Neuronal stem cell (in vitro differentiated cells): ENCODE data around the gene CEP85L. TPM values are rescaled to one million over a fixed set of nuclear protein-coding genes. Genes with fewer than 3 reads are reported as not detected.

Experiments used
- DNase-seq: peaks from one replicate; pipeline ENCODE4 v3.0.0-alpha.2; 2013; ENCODE audit warnings: low spot score
- H2AFZ ChIP-seq: one replicate; pipeline ENCODE4 v1.6.1; 2013; ENCODE audit warnings: mild to moderate bottlenecking, low read length, inconsistent platforms
- H2AK5ac ChIP-seq: 2 replicates; pipeline ENCODE4 v1.6.1; 2013; ENCODE audit warnings: low read depth, mild to moderate bottlenecking, inconsistent platforms, low read length, moderate library complexity, mixed read lengths
- H2BK120ac ChIP-seq: 2 replicates; pipeline ENCODE4 v1.6.1; 2013; ENCODE audit warnings: low read depth, mild to moderate bottlenecking, inconsistent platforms, low read length, moderate library complexity, mixed read lengths
- H2BK12ac ChIP-seq: one replicate; pipeline ENCODE4 v1.6.1; 2013; ENCODE audit warnings: low read length, inconsistent platforms
- H2BK15ac ChIP-seq: 2 replicates; pipeline ENCODE4 v1.6.1; 2013; ENCODE audit warnings: mild to moderate bottlenecking, low read length, inconsistent platforms, mixed read lengths
- H2BK5ac ChIP-seq: one replicate; pipeline ENCODE4 v1.6.1; 2013; ENCODE audit warnings: inconsistent platforms, mild to moderate bottlenecking, low read length, moderate library complexity
- H3K14ac ChIP-seq: one replicate; pipeline ENCODE4 v1.6.1; 2013; ENCODE audit warnings: low read length, inconsistent platforms
- H3K18ac ChIP-seq: 2 replicates; pipeline ENCODE4 v1.6.1; 2013; ENCODE audit warnings: low read length, inconsistent platforms
- H3K23ac ChIP-seq: 2 replicates; pipeline ENCODE4 v1.6.1; 2013; ENCODE audit warnings: low read depth, mild to moderate bottlenecking, mixed read lengths, low read length, inconsistent platforms; ENCODE audit not compliant: poor library complexity
- H3K27ac ChIP-seq: replicated peaks from 3 replicates; pipeline ENCODE4 v1.5.1; 2013; ENCODE audit warnings: low read length, inconsistent platforms
- H3K27me3 ChIP-seq, 3 experiments: 2 replicates each; pipeline ENCODE4 v1.6.1; 2013; ENCODE audit warnings: low read length in 3 of 3, mild to moderate bottlenecking in 2 of 3, inconsistent platforms in 1 of 3, low read depth in 1 of 3, mixed read lengths in 1 of 3, moderate library complexity in 1 of 3; ENCODE audit not compliant: control insufficient read depth in 3 of 3, insufficient read depth in 3 of 3
- H3K36me3 ChIP-seq, 2 donors: replicated peaks in 1 of 2; 2 replicates each; pipeline ENCODE4 v1.6.1; 2013; ENCODE audit warnings: low read length in 2 of 2; ENCODE audit not compliant: control insufficient read depth in 2 of 2, insufficient read depth in 2 of 2
- H3K4ac ChIP-seq: 2 replicates; pipeline ENCODE4 v1.6.1; 2013; ENCODE audit warnings: inconsistent platforms, mild to moderate bottlenecking, low read length, moderate library complexity
- H3K4me1 ChIP-seq, 2 donors: 1 replicate in 1 of 2; 2 replicates in 1 of 2; pipeline ENCODE4 v1.6.1; 2013; ENCODE audit warnings: low read length in 2 of 2, low read depth in 1 of 2; ENCODE audit not compliant: control insufficient read depth in 2 of 2, insufficient read depth in 1 of 2
- H3K4me2 ChIP-seq: one replicate; pipeline ENCODE4 v1.6.1; 2013; ENCODE audit warnings: mild to moderate bottlenecking, low read length, inconsistent platforms; ENCODE audit not compliant: insufficient read depth, poor library complexity, severe bottlenecking
- H3K4me3 ChIP-seq, 2 donors: 2 replicates each; pipeline ENCODE4 v1.5.1; 2013; ENCODE audit warnings: low read length in 2 of 2, mild to moderate bottlenecking in 2 of 2, inconsistent platforms in 1 of 2, moderate library complexity in 1 of 2
- H3K79me1 ChIP-seq: one replicate; pipeline ENCODE4 v1.6.1; 2013; ENCODE audit warnings: low read depth, mild to moderate bottlenecking, inconsistent platforms, low read length, moderate library complexity
- H3K9ac ChIP-seq: one replicate; pipeline ENCODE4 v1.6.1; 2013; ENCODE audit warnings: mild to moderate bottlenecking, low read depth, low read length, inconsistent platforms; ENCODE audit not compliant: poor library complexity
- H3K9me3 ChIP-seq, 2 donors: replicated peaks in 1 of 2; 2 replicates each; pipeline versions ENCODE3 to v1.6.1; 2013; ENCODE audit warnings: low read length in 2 of 2, mild to moderate bottlenecking in 2 of 2, inconsistent platforms in 1 of 2, low read depth in 1 of 2, mixed read lengths in 1 of 2, moderate library complexity in 1 of 2; ENCODE audit not compliant: control insufficient read depth in 2 of 2, insufficient read depth in 1 of 2
- H4K8ac ChIP-seq: one replicate; pipeline ENCODE4 v1.6.1; 2013; ENCODE audit warnings: low read depth, mild to moderate bottlenecking, inconsistent platforms, low read length, moderate library complexity
- H4K91ac ChIP-seq: one replicate; pipeline ENCODE4 v1.6.1; 2013; ENCODE audit warnings: low read length, low read depth, mild to moderate bottlenecking, inconsistent platforms; ENCODE audit not compliant: poor library complexity
- WGBS, 2 donors: extraction: QIAGEN DNeasy Blood & Tissue Kit; methylation state at CpG; one replicate each; pipeline ENCODE4 v1.1.7; 2013; ENCODE audit warnings: missing lambda C conversion rate in 2 of 2, mixed read lengths in 1 of 2; ENCODE audit not compliant: insufficient read length in 2 of 2, insufficient replicate concordance in 1 of 2; ENCODE audit errors: extremely low coverage in 2 of 2; 5-methylcytosine and 5-hydroxymethylcytosine counted together
- polyA plus RNA-seq, 2 experiments: library from polyadenylated mRNA; stranded (reverse); fragments of 200-250 nt; gene quantifications; one replicate each; pipeline ENCODE4 v1.2.3, GENCODE V29; 2013

The CEP85L gene
- polyA plus RNA-seq (2013, experiment 1 of 2), result 3.7 TPM
- 3.7 TPM for polyA plus RNA-seq (2013, experiment 2 of 2)

DNA sequence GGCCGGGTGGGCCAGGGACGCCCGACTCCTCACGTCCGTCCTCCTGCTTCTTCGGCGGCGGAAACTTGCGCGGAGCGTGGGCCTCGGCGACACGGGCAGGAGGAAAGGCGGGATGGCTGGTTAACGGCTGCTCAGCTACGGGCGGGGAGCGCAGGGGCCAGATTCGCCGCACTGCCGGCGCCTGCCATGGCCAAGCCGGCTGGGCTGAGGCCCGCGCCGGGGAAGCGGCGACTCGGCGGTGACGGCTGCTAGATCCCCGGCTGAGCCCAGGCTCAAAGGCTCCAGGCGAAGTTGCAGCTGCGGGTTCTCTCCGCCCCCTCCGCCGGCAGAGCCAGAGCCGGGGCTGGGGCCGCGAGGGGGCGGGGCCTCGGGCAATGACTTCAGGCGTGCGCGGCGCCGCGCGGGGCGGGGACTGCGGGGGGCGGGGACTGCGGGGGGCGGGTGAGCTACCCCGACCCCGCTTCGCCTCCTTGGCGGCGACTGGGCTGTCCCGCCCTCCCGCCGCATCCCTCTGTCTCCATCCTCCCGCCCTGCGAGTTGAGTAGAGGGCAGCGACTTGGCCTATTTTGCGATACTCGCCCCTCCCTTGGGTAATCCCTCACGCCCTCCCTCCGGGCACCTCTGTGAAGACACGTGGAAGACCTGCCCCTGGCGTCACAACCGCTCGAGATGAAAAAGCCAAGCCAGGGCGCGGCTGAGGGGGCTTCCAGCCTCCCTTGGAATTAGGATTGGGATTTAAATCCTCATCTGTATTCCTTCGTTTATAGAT is at the start of gene CEP85L:
CEP85L (minus strand) TSS at position 310 of the 769 bp plus-strand sequence. CDS start 322 bp downstream, outside the sequence.
- peak within 1 kb of the TSS; percentile 88 to 91 for H3K4me3 ChIP-seq
- H3K27ac ChIP-seq, result peak within 1 kb of the TSS; percentile 87
- H3K4me1 ChIP-seq, result peaks cover 1 to 9% of the 10 kb centered on the region in 2 donors
- no peak within 1 kb of the TSS for H2BK15ac ChIP-seq
- peak within 1 kb of the TSS; percentile 94 for H2BK5ac ChIP-seq
- H3K36me3 ChIP-seq, result no peaks in the 10 kb centered on the region
- no peak within 1 kb of the TSS for H2BK12ac ChIP-seq
- no CpG with 5 or more reads among the region's 77 CpGs for WGBS, 2 donors
- no peaks in the 10 kb centered on the region for H3K27me3 ChIP-seq
- H2AFZ ChIP-seq, result peak within 1 kb of the TSS; percentile 99
- DNase-seq, result peak; percentile 92
- no peak within 1 kb of the TSS for H2AK5ac ChIP-seq
- no peak within 1 kb of the TSS for H3K4ac ChIP-seq
- peaks cover 0 to 4% of the 10 kb centered on the region in 2 donors for H3K9me3 ChIP-seq
- peak within 1 kb of the TSS; percentile 94 for H3K9ac ChIP-seq
- no peaks in the 10 kb centered on the region for H3K79me1 ChIP-seq
- no peak within 1 kb of the TSS for H4K8ac ChIP-seq
- H3K23ac ChIP-seq, result peak within 1 kb of the TSS; percentile 98
- H2BK120ac ChIP-seq, result peak within 1 kb of the TSS; percentile 61
- H3K18ac ChIP-seq, result peak within 1 kb of the TSS; percentile 97
- no peak within 1 kb of the TSS for H4K91ac ChIP-seq
- H3K14ac ChIP-seq, result peak within 1 kb of the TSS; percentile 82
- peak within 1 kb of the TSS; percentile 77 for H3K4me2 ChIP-seq

DNA sequence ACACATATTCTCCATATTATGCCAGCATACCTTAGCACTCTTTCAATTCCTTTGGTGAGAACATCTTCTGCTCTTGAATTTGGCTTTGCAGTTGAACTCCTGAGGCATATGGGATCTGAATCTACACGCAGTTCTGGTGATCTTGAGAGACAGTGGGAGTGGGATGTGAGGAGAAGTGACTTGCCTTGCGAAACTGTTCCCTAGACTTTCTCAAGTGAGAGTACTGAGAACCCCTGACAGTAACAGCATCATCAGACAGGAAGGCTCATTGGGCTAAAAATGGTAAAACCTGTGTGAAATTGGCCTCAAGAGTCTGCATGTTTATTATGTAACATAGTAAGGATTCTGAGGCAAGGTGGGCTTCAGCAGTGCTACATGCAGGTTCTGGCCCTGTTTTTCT is 49.1 kb upstream of the CEP85L start:
- H2AFZ ChIP-seq, result no peak overlapping the region
- no peak overlapping the region for H4K8ac ChIP-seq
- no peak overlapping the region for H2BK15ac ChIP-seq
- H3K14ac ChIP-seq, result no peak overlapping the region
- H3K4me3 ChIP-seq, result no peak overlapping the region
- no peak for DNase-seq
- no peak overlapping the region for H3K4ac ChIP-seq
- no peak overlapping the region for H3K27ac ChIP-seq
- H4K91ac ChIP-seq, result no peak overlapping the region
- peaks cover 0 to 8% of the 10 kb centered on the region in 2 donors for H3K9me3 ChIP-seq
- no peak overlapping the region for H3K4me2 ChIP-seq
- H3K36me3 ChIP-seq, result no peaks in the 10 kb centered on the region
- H2BK5ac ChIP-seq, result no peak overlapping the region
- WGBS, 2 donors, result no CpG with 5 or more reads among the region's 2 CpGs
- no peaks in the 10 kb centered on the region for H3K27me3 ChIP-seq
- H3K23ac ChIP-seq, result no peak overlapping the region
- H3K4me1 ChIP-seq, result peaks cover 5 to 20% of the 10 kb centered on the region in 2 donors
- H2BK120ac ChIP-seq, result no peak overlapping the region
- no peak overlapping the region for H3K9ac ChIP-seq
- no peak overlapping the region for H2BK12ac ChIP-seq
- H3K79me1 ChIP-seq, result no peaks in the 10 kb centered on the region
- H2AK5ac ChIP-seq, result no peak overlapping the region
- H3K18ac ChIP-seq, result no peak overlapping the region

DNA sequence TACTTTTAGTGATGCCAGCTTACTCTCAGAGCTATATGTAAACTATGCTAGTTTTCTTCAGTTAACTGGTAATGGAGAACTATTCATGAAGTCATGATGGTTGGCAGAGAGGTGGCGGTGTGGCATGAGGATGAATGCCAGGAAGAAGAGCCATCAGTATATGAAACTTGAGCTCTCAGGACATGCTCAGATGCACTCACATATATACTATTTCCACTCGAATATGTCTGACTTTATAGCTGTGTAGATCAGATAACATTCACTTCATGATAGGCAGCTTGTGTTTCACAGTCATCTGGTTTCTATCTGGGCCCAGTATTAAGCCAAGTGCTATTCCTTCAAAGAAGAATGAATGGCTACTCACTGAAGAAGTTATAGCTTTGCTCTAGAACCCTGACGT is 46.2 kb upstream of the CEP85L start:
- H2AK5ac ChIP-seq, result no peak overlapping the region
- no peak overlapping the region for H2BK12ac ChIP-seq
- H3K27me3 ChIP-seq, result no peaks in the 10 kb centered on the region
- H3K4me1 ChIP-seq, result peaks cover 0 to 7% of the 10 kb centered on the region in 2 donors
- H3K79me1 ChIP-seq, result no peaks in the 10 kb centered on the region
- no peak overlapping the region for H4K91ac ChIP-seq
- H4K8ac ChIP-seq, result no peak overlapping the region
- H2BK15ac ChIP-seq, result no peak overlapping the region
- H2BK5ac ChIP-seq, result no peak overlapping the region
- H3K14ac ChIP-seq, result no peak overlapping the region
- H3K4me2 ChIP-seq, result no peak overlapping the region
- no peak overlapping the region for H3K27ac ChIP-seq
- no peak overlapping the region for H2BK120ac ChIP-seq
- no peak overlapping the region for H3K4me3 ChIP-seq
- H3K4ac ChIP-seq, result no peak overlapping the region
- H2AFZ ChIP-seq, result no peak overlapping the region
- H3K36me3 ChIP-seq, result no peaks in the 10 kb centered on the region
- peaks cover 0 to 8% of the 10 kb centered on the region in 2 donors for H3K9me3 ChIP-seq
- no peak for DNase-seq
- H3K23ac ChIP-seq, result no peak overlapping the region
- no peak overlapping the region for H3K18ac ChIP-seq
- no peak overlapping the region for H3K9ac ChIP-seq
- WGBS, 2 donors, result no CpG with 5 or more reads among the region's 3 CpGs

DNA sequence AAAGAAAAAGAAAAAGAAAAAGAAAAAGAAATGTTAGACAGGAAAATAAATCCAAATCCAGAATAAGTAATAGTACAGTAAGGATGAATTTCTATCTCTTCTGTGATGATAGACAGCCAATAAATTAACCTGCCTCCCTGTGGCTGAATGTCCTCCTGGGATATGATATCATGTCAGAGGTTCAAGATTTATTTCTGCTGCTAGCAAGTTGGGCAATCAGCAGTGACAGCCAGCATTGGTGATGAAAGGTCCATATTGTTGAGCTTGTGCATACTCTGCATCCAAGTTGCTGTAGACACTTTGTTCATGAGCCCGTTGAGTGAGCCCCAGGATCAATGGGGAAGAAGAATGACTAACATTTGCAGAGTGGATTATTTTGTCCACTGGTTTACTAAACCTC is 44.9 kb upstream of the CEP85L start:
- Histone ChIP-seq H2BK120ac (no peak overlapping the region), H3K36me3 (no peaks in the 10 kb centered on the region), H2AFZ (no peak overlapping the region), H3K9me3 (peaks cover 0 to 2% of the 10 kb centered on the region in 2 donors), H2AK5ac (no peak overlapping the region), H3K4me1 (peaks cover 0 to 7% of the 10 kb centered on the region in 2 donors), H4K8ac (no peak overlapping the region), H2BK5ac (no peak overlapping the region), H3K4ac (no peak overlapping the region), H3K9ac (no peak overlapping the region), H3K23ac (no peak overlapping the region), H3K4me3 (no peak overlapping the region), H3K79me1 (no peaks in the 10 kb centered on the region), H2BK12ac (no peak overlapping the region), H3K18ac (no peak overlapping the region), H3K4me2 (no peak overlapping the region), H2BK15ac (no peak overlapping the region), H3K27me3 (no peaks in the 10 kb centered on the region), H3K14ac (no peak overlapping the region), H4K91ac (no peak overlapping the region), H3K27ac (no peak overlapping the region)
- WGBS, 2 donors, result no CpG with 5 or more reads among the region's 1 CpG
- no peak for DNase-seq
